ENCODE measurements around the gene MME.

The MME gene

DNA sequence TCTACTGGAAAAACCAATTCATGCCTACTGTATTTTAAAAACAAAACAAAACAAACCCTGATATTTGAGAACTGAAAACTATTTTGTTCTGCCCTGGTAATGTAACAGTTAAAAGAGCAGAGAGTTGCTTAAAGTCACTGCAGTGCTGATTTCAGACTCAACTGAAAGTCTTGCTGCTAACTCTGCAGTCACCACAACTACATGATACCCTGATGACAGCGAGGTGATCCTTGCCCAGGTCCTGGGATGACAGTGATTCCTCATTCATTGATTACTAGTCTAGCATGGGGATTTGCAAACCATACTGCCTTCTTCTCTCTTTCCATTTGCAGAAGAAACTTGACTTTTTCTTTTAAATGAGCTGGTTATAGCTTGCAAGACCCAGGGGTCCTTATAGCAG is 67.5 kb downstream of the MME start:
- DNase-seq (ENCODE audit: low read depth in 2 of 2): no peak

DNA sequence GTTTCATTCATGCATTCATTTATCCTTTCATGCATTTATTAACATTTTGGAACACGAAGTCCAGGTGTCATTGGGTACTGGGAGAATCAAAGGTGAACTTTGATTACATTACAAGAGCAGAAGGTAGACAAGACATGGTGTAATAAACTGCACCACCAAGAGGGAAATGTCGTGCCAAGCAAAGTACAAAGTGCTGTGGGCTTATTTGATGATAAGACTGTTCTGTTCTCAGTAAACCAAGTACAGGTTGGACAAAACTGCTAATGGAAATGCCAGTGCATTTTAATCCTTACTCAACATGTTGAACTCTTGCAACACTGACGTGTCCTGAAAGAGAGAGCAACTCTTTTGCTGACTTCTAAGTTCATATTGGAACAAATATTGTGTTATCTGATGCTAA is 69.4 kb downstream of the MME start:
- no peak for DNase-seq (ENCODE audit: low read depth in 2 of 2)

DNA sequence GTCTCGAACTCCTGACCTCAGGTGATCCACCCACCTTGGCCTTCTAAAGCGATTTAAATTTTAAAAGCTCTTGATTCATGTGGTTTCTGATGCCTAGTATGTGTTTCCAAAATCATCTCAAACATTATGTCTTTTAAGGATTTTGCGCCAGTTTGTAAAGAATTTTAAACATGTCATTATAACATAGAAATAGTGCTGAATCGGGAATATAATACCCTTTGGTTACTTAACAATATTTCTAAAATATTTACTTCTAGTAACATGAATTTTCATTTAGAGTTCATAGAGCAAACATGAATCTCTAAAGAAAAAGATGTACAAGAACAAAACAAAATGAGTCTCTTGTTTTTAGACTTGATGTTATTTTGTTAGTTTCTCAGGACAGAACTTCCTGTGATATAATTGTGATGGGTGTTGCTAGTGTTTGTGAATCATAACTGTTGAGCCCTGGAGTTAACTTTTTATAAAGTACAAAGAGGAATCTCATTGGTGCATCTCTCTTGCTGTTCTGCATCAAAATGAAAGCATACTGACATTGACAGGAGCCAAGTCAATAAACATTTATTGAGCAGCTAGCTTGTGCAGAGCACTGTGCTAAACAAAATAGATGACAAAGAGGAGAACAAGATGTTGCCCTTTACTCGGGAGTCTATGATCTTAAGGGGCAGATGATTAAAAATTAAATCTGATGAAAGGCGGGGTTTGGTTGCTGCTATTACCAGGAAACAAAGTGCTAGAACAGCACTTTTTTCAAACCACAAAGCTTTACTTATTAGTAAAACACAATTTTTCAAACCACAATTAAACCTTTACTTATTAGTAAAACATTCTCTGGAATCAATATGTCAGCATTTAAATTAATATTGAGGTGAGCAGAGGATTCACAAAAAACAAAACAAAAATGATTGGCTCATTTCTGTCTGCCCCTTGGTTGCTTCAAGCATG is 73.4 kb downstream of the MME start:
- no peak for DNase-seq (ENCODE audit: low read depth in 2 of 2)

DNA sequence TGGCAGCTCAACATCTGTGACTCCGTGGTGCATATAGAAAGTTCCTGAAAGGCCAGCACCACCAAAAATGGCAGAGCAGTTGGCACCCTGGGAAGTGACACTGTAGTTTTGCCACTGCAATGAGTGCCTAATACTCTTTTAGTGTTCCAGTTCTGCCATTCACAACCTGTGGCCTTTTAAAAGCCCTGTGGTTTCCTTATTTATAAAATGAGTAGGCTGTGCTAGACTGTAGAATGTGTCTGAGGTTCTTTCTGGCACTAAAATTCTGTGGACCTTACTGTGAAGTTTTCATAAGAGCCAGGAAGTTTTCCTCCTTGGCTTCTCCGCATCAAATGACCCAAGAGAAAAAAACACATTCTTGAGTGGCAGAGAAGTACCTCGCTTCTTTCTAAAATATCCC is 74.1 kb downstream of the MME start:
- DNase-seq (ENCODE audit: low read depth in 2 of 2): no peak

DNA sequence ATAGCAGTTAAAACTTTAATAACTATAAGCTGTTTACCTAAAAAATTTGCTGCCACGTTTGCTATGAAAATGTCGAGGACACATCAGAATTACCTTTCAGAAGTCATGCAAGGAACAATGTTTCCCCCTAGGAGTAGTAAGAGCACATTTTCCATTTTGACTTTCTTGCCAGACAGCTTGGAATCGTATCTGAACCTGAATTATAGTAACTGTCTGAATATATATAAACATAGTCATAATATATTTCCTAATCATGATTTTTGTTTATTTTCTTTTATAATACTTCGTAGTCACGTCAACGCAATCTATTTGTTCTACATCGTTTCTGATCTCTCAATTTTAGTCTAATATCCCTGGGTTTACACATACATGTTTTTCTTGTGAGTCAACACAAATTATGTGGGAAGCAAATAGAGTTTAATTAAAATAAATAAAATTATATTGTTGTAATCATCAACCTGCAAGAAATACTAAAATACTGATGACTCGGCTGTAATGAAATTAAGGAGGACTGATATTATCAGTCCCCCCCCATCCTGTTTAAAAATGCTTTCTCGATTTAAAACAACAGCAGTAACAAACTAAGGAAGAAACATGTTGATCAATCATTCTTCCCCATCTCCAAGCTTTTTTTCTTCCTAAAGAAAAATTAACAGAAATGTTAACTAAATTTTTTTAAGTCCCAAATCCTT is 78.4 kb downstream of the MME start:
- no peak for DNase-seq (ENCODE audit: low read depth in 2 of 2)

DNA sequence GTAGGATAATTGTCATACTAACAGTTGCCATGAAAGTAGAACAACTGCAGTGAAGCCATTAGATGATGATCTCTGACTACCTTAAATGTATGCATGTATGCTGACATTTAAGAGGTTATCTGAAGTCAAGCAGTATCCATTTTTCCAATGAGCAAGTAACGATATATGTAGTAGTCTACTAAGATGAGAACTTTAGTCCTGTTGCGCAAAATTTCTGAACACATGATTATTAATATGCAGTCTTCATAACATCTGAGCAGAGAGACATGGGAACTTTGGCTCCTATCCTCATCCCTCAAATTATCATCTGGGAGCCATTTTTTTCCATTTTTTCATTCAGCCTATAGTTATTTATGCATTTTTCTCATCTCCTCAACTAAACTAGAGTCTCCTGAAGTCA is 79.2 kb downstream of the MME start:
- no peak for DNase-seq (ENCODE audit: low read depth in 2 of 2)

DNA sequence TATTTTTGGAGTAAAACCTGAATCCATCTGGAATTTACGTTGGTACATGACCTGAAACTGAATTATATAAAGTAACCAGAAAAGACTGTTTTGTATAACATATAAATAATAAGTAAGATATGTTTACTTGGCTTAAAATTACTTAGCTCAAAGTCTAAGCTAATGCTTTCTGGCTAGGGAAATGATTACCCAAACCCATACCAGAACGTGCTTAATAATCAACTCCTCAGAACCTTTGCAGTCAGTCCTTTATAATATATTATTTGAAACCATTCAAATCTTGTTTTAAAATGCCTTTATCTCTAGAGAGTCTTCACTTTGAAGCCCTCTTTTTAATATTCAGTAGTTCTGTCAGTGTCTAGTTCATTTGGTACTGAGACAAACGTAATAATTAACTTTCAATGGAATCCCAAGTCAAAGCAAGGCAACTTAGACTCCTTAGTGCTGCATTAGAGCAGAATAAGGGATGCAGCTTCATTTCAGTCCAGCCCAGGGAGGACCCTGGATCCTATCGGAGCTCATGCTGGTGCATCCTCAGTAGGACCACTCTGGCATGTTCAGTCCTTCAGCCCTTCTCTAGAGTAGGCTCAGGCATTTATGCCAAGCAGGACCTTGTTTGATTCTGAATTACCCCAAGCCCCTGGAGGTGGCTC is 81.6 kb downstream of the MME start:
- no peak for DNase-seq (ENCODE audit: low read depth in 2 of 2)

DNA sequence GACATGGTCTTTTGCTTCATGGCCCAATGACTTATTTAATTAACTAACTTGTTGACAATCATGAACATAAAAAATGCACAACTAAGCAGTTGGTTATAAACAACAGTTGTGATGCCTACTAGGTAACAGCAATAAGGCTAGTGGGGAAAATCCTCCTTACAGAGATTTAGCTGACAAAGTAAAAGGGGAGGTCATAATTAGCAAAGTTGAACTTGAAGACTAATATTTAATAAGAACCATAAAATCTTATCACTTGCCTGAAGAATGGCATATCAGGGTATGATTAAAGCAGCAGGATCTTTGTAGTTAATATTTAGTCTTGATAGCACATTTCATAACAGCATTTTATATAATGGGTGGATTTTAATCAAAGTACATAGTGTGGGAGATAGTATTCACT is 84.2 kb downstream of the MME start:
- DNase-seq (ENCODE audit: low read depth in 2 of 2): no peak

DNA sequence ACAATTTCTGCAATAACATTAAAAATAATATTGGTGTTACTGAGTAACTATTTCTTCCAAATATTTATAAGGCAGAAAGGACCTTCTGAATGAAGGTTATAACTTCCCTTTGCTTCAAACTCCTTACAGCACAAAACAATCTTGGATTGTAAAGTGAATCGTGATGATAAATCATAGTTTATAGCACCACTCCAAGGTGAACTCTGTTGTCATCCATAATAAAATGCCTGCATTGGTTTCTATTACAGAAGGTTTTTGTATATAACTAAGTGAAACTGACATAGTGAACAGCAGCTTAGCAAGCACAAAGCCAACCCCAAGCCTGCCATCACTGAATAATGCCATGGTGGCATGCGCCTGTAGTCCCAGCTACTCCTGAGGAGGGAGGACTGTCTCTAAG is 86.3 kb downstream of the MME start:
- DNase-seq (ENCODE audit: low read depth in 2 of 2): no peak

DNA sequence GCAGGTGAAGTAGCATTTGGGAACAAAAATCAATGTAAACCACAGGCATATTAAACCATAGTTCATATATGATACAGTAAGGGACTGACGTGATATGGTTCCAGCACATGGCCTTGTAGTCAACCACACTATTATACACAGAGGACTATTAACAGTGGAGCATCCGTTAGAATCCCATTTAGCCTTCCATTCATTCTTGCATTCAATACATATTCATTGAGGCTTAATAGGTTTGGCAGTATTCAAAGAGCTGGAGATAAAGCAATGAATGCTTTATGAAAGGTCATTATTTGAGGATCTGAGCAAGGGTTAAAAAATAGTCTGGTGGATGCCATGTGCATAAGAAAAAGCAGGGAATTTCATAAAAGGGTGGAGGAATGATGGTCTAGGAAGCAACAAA is 89.1 kb downstream of the MME start:
- no peak for DNase-seq (ENCODE audit: low read depth in 2 of 2)

DNA sequence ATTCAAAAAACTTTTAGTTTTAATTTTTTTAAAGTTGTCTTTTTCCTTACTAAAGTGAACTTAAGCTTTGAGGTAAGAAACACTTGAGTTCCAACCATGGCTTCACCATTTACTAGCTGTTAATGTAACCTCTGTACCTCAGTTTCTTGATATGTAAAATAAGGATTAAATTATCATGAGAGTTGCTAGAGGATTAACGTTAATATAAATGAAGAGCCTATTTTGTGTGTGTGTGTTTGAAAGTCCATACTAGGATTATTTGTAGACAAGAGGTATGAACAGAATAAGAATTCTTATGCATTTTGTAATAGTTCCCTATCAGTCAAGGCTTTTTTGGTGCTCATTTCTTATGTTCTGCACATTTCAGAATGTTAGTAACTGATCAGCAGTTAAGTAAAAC is 93.7 kb downstream of the MME start:
- no peak for DNase-seq (ENCODE audit: low read depth in 2 of 2)

DNA sequence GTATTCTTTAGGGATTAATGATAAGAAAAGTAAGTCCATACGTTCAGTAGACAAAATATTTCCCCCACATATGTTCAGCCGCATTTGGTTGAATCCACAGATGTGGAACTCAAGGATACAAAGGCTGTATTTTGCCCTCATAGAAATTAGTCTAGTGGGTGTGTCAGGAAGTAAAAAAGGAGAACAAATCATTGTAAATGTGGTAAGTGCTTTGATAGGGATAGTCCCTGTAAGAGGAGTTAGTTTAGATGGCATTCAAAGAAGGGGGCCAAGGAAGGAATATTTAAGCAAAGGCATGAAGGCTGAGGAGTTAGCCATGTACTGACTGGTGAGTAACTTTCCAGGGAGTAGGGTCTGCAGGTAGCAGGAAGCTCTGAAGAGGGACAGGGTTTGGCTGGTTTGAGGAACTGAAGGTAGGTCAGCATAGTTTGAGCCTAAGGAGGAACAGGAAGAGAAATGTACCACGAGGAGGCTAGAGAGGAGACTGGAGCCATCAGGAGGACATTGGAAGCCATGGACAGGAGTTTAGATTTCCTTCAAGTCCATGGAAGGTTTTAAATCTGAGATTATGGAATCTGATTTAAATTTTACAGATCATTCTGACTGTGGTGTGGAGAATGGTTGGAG is 98.8 kb downstream of the MME start:
- no peak for DNase-seq (ENCODE audit: low read depth in 2 of 2)

DNA sequence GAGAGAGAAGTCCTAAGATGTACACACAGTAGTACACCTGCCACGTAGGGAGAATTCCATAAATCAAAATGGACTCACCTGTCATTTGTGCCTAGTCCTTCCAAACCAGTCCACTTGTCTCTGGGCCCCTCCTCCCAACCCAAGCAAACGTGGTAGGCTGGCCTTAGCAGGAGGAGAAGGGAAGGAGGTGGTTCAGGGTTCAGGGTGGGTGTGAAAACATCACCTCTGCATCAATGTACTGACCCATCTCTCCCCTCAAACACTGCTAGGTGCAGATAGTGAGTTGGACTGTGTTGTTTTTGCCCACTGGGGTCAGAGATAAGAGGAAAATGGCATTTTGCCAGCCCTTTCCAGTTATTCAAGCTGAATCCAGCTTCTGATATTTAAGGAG is 99.3 kb downstream of the MME start:
- no peak for DNase-seq (ENCODE audit: low read depth in 2 of 2)

DNA sequence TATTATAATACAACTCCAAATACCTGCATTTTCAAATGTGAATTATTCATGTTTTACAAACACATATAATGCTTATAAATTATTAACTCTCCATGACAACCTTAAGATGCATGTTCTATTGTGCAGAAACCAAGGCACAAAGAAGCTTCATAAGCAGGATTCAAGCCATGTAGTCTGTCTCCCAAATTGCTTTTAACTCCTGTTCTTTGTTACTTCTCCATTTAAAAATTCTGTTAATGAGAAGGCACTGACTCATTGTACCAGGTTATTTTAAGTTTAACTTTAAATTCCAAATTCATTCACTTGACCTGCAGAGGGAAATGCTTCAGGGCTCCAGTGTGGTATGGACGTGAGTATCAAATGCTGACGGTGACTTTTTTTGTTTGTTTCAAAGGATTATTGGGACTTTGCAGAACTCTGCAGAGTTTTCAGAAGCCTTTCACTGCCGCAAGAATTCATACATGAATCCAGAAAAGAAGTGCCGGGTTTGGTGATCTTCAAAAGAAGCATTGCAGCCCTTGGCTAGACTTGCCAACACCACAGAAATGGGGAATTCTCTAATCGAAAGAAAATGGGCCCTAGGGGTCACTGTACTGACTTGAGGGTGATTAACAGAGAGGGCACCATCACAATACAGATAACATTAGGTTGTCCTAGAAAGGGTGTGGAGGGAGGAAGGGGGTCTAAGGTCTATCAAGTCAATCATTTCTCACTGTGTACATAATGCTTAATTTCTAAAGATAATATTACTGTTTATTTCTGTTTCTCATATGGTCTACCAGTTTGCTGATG is 100.0 kb downstream of the MME start:
- DNase-seq (ENCODE audit: low read depth in 2 of 2): no peak

DNA sequence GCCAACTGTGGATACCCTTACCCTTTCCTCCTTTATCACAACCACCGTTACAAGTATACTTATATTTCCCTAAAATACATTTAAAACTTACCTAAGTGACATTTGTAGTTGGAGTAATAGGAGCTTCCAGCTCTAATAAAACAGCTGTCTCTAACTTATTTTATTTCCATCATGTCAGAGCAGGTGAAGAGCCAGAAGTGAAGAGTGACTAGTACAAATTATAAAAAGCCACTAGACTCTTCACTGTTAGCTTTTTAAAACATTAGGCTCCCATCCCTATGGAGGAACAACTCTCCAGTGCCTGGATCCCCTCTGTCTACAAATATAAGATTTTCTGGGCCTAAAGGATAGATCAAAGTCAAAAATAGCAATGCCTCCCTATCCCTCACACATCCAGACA is 102.3 kb downstream of the MME start:
- no peak for DNase-seq (ENCODE audit: low read depth in 2 of 2)

DNA sequence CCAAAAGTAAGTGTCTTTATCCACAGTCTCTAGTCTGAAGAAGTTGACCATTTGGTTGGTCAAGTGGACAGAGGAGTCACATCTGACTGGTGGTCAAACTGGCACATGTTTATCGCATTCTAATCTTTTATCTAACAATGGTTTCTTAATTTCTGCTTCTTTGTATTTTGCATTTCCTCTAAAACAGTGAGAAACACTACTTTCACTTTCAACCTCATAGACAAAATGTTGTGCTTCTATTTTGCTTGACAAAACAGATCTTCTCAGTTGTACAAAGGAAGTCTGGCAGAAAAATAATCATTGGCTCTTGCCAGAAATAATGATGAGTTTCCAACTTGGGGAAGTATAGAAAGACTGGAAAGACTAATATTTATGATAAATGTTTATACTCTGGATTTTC is 103.9 kb downstream of the MME start:
- no peak for DNase-seq (ENCODE audit: low read depth in 2 of 2)

DNA sequence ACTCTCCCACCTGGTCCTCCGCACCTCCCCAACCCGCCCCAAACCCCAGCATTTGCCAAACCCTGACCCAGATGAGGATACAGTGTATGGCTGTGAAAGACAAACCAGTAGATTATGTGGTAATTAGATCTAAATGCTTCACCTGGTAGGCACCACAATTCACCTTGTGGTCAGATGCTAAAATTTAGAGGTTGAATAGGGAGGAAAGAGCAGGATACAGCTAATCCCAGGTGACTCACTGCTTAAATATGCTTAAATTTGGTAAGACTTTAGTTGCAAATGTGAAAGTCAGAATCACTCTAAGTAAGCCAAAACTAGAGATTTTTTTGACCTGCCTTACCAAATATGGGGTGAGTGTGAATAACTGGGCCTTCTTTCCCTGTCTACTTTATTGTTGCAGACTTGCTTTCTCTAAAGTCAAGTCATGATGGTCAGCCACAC is 105.5 kb downstream of the MME start:
- no peak for DNase-seq (ENCODE audit: low read depth in 2 of 2)

DNA sequence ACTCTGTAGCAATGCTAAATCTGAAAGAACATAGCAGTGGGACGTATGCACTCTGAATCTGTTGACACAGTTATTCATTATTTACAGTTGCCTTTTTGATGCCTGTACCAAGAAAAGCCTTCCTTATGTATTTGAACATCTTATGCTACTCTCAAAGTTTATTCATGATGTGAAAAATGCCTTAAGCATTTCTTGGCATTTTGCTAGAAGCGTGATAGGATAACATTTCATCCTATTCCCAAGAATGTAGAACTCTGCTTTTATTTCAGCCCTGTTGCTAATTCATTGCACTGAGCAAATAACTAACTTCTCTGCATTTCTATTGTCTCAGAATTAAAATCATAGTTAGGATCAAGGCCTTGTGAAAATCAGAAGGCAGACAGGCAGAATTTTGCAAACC is 107.9 kb downstream of the MME start:
- DNase-seq (ENCODE audit: low read depth in 2 of 2): no peak

DNA sequence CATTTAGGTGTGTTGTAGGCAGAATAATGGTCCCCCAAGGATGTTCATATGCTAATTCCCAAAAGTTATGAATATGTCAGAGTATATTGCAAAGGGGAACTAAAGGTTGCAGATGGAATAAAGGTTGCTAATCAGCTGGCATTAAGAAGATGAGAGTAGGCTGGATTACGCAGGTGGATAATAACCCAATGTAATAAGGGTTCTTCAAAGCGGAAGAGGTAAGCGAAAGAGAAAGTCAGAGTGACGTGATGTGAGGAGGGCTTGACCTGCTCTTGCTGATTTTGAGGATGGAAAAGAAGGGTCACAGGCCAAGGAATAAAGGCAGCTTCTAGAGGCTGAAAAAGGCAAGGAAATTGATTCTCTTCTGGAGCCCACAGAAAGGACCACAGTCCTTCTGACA is 109.4 kb downstream of the MME start:
- no peak for DNase-seq (ENCODE audit: low read depth in 2 of 2)

DNA sequence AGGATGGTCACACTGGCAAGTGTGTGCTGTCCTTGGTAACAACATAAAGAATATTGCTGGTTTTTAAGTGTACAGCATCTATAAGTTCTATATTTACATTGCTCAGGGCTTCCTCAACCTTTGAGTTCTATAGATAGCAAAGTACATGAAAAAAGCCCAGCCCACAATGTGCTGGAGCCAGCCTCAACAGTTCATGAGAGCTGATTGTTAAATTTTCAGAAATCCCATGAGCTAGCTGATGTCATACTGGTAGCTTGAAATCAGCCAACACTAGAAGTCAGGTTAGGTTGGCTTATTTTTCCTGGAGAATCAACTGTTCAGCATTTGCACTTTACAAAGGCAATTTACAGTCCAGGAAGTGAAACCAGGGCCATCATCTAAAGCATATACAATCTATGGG is 110.6 kb downstream of the MME start:
- no peak for DNase-seq (ENCODE audit: low read depth in 2 of 2)

DNA sequence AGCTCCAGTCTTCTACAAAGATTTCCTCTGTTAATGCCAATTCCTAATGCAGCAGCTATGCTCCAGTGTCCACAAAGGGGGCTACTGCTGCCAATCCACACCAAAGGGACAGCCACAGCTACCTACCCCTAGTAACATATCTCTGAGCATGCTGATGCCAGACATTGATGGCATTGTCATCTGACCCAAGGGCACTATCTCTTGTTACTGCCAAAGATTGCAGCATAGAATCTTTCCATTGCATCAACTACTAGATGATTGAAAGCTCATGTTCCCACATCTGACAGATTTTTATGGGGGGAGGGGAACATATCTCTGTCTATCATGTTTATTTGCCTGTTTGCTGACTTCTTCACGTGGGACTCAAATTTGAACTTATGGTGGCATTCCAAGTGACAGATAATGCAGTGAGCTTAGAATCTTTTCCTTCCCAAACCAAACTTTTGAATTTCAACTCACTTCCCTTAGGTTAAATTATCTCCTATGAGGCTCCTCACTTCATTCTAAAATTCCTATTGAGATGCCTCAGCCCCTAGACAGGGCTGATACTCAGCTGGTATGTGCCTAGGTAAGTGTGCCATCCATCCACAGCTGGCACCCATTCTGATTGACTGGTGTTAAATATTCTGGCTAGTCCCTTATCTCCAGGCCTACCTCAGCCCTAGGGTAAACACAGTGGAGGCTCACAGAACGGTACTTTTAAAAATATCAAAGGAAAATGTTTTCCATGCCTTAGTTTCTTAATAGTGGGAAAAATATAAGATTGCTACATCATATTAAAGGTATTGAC is 113.0 kb downstream of the MME start:
- no peak for DNase-seq (ENCODE audit: low read depth in 2 of 2)
